SH-SY5Y (cell line): ENCODE results near the gene MECP2.

ENCODE experiments used
- GATA2 ChIP-seq: IDR thresholded peaks from 2 replicates; pipeline ENCODE4 v1.6.1; 2011; ENCODE audit warnings: mild to moderate bottlenecking, low read depth, low read length
- GATA3 ChIP-seq: IDR thresholded peaks from 2 replicates; pipeline ENCODE4 v1.6.1; 2011; ENCODE audit warnings: low read depth, mild to moderate bottlenecking, low read length, moderate library complexity

GRCh38 chrX:154064637-154065435 lies 32.7 kb downstream of the MECP2 start:
- TF ChIP-seq GATA2, result no peak
- no peak for TF ChIP-seq GATA3
